WI38 (cell line): ENCODE results near the gene TESK2.

Experiments
- H3K4me3 ChIP-seq: 2 replicates; pipeline ENCODE4 v1.5.1; 2011; ENCODE audit warnings: low read depth, mild to moderate bottlenecking, control low read depth, low read length
- CTCF ChIP-seq: IDR thresholded peaks from 2 replicates; pipeline ENCODE4 v1.5.1; 2012; ENCODE audit warnings: low read depth, mild to moderate bottlenecking, control low read depth, low read length

The TESK2 gene

GRCh38 chr1:45379524-45379923 lies 111.4 kb downstream of the TESK2 start:
- H3K4me3 ChIP-seq = no peak overlapping the region
- no peak for TF ChIP-seq CTCF

DNA sequence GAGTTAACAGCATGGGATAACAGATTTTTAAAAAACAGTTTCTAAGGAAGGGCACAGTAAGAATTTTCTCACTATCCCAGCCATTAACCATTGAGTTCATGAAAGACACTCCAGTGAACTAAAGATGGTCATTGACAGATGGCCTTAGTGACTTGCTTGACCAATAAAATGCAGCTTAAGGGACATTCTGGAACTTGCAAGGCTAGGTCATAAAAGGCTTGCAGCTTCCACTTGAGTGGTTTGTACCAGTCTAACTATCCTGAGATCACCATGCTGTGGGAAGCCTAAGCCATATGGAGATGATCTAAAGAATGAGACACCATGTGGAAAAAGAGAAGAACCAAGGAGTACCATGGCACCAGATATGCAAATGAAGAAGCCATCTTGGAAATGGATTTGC lies 112.8 kb downstream of the TESK2 start:
- no peak for TF ChIP-seq CTCF
- no peak overlapping the region for H3K4me3 ChIP-seq

DNA sequence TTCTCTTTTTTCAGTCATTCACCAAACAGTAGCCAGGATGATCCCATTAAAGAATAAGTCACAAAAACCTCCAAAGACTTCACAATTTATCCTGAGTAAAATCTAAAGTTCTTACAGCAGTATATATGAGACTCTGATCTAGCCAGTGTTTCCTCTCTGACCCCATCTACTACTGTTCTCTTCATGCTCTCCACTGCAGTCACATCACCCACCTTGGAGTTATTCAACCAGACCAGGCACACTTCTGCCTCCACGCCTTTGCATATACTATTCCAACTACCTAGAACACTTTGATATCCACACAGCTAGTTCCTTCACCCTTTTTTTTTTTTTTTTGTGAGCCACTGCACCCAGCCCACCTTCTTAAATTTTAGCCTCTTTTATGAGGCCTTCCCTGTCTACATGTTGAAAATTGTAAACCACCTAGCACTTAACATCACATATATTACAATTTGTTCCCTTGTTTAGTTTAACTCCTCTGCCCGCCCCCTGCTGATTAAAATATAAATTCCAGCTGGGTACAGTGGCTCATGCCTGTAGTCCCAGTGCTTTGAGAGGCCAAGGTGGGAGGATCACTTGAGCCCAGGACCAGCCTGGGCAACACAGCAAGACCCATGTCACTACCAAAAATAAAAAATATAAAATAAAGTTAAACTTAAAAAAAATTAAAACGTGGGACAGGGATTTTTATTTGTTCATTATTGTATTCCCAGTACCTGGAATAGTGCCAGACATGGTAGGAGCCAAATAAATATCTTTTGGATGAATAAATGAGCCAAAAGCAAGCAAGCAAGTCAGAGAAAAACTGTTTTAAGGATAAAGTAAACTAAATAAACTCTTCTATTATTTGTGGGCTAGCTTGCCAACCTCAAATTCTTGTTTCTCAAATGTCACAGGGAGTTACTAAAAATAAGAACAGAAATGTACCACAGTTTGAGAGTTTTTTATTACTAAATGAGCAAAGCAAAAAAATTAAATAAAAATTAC lies 115.6 kb downstream of the TESK2 start:
- H3K4me3 ChIP-seq = no peak overlapping the region
- TF ChIP-seq CTCF = no peak

- TF ChIP-seq CTCF = no peak
- no peak overlapping the region for H3K4me3 ChIP-seq
Measured at GRCh38 chr1:45373573-45373972, 117.4 kb downstream of the TESK2 start.

- H3K4me3 ChIP-seq = no peak overlapping the region
Measured at GRCh38 chr1:45370575-45370974, 120.4 kb downstream of the TESK2 start.

DNA sequence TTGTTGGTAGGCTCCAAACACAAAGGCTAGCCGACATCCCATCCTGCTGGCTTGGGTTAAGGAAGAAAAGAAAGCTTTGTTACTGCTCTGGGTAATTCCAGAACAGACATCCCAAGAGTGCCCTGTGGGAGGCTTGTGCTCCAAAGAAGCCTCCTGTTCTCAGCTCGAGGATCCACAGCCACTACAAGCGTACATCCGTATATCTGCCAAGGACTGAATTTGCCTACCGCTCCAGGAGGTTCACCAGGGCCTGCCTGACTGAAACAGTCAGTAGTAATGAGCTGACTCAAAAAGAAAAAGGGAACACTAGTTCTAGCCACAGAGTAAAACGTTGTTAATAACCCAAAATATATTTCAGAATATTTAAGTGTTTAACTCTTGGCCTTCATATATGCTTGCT lies 125.9 kb downstream of the TESK2 start:
- no peak overlapping the region for H3K4me3 ChIP-seq
- TF ChIP-seq CTCF = no peak

More at GRCh38 chr1:45370575-45370974, 120.4 kb downstream of the TESK2 start:
- no peak for TF ChIP-seq CTCF

DNA sequence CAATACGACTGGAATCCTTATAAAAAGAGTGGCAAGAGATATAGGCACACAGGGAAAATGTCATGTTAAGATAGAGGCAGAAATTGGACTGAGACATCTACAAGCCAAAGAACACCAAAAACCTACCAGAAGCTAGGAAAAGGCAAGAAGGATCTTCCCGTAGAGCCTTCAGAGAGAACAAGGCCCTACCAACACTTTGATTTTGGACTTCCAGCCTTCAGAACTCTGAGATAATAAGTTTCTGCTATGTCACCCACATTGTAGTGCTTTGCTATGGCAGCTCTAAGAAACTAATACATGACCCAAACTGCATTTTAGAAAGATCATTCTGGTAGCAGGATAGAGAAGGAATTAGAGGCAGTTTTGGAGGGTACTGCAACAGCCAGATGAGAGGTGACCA lies 126.7 kb downstream of the TESK2 start:
- no peak for TF ChIP-seq CTCF
- H3K4me3 ChIP-seq = no peak overlapping the region

DNA sequence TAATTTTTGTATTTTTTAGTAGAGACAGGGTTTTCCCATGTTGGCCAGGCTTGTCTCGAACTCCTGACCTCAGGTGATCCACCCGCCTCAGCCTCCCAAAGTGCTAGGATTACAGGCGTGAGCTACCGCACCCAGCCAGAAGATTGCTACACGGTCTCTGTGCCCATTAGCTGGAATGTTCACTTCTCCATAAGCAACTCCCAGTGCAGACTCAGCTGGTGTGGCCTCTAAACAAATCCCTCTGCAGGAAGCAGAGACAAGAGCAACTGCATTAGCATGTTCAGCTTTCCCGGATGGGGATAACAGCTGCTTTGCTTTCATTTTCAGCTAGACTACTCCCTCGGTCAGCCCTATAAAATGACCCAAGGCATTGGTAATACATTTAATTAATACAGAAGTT lies 130.0 kb downstream of the TESK2 start:
- H3K4me3 ChIP-seq = 0 out of 2 replicates have a peak overlapping the region, but pooled peaks have one; percentile 20
